HG02870 (cell line): ENCODE data around the gene SUSD6.
A peak's percentile ranks its signal among the peaks of the same experiment; 100 is the strongest.

Experiments
- ATAC-seq: cut with Tn5 transposase; IDR thresholded peaks from one replicate; pipeline ENCODE4 v1.9.1; 2021; ENCODE audit warnings: mild to moderate bottlenecking, moderate library complexity; ENCODE audit not compliant: unreplicated experiment

SUSD6 gene

GRCh38 chr14:69611172-69612013 lies at the start of gene SUSD6:
Gene SUSD6 (plus strand): TSS chr14:69611596. CDS start chr14:69658593, 46,997 bp downstream.
- peak; percentile 43 for ATAC-seq

- ATAC-seq, result no peak
Measured at GRCh38 chr14:69561893-69562292, 49.5 kb upstream of the SUSD6 start.

DNA sequence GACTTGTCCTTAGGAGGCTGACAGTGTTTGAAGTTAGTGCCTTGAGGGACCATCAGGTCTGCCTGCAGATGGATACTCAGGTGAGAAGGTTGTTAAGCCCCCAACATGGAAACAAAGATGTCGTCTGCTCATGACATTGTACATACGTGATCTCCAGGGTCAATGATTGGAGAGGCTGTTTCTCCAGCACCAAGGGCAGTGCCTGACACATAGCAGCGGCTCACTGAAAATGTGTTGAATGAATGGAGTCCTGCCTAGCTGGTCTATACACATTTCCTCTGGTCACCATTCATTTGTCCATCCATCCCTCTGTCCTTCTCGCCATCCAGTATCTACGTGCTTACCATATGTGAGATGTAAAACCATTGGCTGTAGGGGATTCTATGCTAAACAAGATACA lies 43.8 kb upstream of the SUSD6 start:
- ATAC-seq, result no peak

DNA sequence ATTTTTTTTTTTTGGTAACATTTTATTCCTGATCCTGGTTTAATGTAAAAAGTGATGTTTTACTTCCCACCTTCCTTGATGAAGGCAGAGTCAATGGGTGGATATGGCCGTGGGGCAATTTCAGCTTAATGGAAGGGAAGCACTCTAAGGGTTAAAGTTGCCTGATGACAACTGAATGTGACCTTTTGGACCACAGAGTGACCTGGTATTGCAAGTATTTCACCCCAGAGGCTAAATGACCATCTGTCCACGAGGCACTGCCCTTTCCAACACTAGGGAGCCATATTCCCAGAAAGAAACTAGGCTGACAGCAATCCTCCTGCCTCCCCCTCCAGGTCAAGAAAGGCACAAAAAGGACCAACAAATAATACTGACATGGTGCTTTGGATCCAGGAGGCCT lies 41.5 kb upstream of the SUSD6 start:
- no peak for ATAC-seq

- ATAC-seq, result no peak
Measured at GRCh38 chr14:69570836-69571330, 40.5 kb upstream of the SUSD6 start.

- no peak for ATAC-seq
Measured at GRCh38 chr14:69571449-69572029, 39.9 kb upstream of the SUSD6 start.

GRCh38 chr14:69572030-69572840 lies 39.2 kb upstream of the SUSD6 start:
- ATAC-seq, result no peak

- no peak for ATAC-seq
Measured at GRCh38 chr14:69572841-69573135, 38.6 kb upstream of the SUSD6 start.

DNA sequence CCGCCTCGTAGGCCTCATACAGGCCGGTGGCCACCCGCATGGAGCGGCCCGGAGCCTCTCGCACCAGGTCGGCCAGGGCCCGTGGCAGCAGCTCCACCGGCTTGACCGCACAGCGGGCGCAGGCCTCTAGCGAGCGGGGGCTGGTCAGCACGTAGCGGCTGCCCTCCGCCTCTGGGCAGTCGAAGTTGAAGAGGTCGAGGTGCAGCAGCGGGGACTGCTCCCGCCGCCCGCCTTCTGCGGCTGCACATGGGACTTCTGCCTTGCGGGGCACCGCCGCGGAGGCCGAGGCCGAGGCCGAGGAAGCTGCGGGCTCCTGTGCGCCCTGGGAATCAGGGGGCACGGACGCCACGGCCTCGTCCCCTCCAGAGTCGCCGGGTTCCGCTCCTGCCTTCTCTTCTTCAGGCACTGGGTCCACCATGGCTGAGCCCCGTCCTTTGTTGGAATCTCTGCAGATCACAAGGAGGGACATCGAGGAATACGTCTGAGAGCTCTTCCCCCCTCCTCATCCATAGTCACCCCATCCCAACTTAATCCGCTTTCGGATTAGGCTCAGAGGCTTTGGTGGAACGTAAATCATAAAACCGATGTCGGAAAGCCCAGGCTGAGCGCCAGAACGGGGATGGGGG lies 38.1 kb upstream of the SUSD6 start:
- no peak for ATAC-seq

DNA sequence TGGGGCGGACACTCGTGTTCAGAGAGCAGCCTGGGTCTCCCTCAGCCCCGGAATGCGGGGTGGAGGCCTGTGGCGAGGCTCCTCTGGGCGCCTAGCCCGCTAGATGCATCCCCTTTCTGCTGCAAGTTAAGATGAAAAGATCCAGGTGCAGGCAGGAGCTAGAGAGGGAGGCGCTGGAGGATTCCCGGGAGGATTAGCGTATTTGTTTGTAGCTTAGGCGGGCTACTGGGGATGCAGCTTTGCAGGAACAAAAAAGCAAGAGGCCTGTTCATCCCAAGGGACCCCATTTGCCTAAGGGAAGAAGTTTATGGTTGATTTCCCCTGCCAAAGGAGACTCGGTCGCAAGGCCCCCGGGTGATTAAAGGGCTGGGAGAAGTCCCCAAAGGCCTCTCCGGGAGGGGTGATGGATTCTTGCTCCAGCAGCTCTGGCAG lies 37.5 kb upstream of the SUSD6 start:
- ATAC-seq, result no peak

DNA sequence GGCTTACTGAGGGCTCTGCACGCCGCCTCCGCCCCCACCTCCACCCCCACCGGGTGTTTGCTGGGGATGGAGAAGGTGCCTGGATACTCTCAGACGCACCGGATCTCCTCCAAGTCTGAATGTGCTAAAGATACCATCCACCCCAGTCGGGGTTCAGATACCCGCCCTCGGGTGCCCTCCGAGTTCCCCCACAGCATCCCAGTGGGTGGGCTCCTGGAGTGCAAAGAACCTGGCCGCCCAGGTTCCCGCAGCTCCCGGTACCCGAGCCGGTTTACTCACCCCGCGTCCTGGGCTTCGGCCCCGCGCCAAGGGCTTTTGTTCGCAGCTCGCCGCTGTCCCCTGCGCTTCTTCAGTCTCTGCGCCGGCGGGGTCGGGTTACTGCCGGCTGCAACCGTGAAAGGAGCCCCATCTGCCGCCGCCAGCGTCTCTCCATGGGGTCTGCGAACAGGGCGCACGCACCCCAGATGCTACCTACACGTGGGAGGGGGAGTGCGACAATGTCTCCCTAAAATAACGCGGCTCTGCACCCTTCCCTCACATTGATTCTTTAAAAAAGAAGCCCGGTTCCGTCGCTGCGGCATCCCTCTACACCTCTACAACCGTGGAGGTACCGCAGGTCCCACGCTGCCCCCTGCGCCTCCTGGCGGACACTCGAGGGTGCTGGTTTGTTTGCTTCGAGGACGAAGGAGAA lies 37.0 kb upstream of the SUSD6 start, which contains the start of gene CCDC177:
TSS of gene CCDC177 (minus strand) at position 609 of the 691 bp plus-strand sequence. CDS start 1,249 bp downstream, outside the sequence.
- no peak for ATAC-seq

DNA sequence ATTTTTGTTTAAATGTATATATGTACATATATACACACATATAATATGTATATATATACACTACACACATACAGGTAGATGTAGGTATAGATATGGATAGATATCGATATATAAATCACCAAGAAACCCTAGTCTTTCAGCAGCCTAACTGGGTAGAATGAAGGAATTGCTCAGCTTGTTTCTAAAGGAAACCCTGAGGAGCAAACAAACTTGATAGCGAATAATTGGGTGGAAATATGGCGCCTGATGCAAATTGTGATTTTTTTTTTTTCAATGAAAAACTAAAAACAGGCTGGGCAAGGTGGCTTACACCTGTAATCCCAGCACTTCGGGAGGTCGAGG lies 36.5 kb upstream of the SUSD6 start:
- ATAC-seq, result no peak

DNA sequence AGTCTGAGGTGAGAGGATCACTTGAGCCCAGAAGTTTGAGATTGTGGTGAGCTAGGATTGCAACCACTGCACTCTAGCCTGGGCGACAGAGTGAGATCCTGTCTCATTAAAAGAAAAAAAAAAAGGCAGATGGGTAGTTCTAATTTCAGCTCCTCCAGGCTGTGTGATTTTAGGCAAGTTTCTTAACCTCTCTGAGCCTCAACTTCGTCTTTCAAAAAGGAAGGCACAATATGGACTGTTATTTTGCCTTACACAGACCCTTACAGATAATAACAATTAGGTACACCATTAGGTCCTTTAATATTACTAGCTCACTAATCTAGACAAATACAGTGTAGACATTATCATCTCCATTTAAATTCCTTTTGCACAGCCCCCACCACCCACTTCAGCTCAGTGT lies 31.9 kb upstream of the SUSD6 start:
- no peak for ATAC-seq

- no peak for ATAC-seq
Measured at GRCh38 chr14:69580009-69580577, 31.3 kb upstream of the SUSD6 start.

DNA sequence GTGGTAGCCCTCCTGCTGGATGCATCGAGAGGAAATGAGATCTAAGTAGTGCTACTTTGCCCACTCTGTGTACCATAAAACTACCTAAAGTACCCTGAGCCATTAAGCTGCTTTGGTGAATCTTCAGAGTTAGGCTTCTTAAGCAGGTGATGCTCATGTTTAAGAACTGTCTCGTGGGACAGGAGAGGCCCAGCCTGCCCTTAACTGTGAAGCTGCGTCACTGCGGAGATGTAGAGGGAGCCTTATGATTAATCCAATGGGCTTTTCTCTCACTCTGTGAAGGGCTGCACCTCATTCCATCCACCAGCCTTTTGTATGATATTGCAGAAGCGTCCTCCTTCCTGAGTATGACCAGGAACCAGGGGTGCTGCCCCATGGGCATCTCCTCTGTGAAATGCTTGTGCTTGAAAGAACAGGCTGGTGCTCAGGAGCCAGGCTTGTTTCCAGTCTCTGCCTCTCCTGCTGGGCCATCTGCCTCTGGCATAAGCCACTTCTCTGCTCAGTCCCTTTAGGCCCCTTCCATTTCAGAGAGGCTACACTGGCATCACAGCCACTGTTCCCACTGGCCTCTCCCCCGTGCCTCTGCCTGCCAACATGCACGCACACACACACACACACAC lies 30.0 kb upstream of the SUSD6 start:
- ATAC-seq, result no peak

GRCh38 chr14:69582212-69582611 lies 29.2 kb upstream of the SUSD6 start:
- ATAC-seq, result no peak

GRCh38 chr14:69582829-69583228 lies 28.6 kb upstream of the SUSD6 start:
- ATAC-seq, result no peak

DNA sequence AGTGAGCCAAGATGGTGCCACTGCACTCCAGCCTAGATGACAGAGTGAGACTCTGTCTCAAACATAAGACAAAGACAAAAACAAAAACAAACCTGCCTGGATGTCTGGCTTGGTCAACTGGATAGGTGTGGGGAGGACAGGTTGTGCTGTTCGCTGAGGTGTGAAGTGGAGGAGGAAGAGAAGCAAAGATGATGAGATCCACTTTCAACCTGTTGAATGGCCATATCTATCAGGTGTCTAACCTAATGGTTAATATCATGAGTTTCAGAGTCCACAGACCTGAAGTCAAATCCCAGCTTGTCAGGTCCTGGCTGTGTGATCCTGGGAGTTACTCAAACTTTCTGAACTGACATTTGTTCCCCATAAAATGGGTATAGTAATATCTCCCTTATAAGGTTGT lies 27.0 kb upstream of the SUSD6 start:
- no peak for ATAC-seq

- ATAC-seq, result no peak
Measured at GRCh38 chr14:69586404-69586803, 25.0 kb upstream of the SUSD6 start.

DNA sequence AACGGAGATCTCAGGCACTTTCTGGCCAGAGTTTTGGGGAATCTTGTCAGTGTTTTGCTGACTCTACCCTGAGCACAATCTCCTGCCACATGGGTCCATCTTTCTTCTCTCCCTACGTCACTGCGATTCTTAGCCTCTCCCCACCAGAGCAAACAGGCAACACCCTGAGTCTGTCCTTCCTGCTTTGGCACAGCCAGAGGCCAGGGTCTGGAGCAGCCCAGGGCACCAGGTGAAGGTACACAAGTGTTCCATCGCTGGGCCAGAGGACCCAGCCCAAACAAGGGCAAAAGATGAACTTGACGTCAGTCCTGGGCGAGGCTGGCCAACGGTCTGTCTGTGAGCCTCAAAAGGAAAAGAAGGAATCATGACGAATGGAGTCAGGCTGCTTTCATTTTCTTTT lies 24.0 kb upstream of the SUSD6 start:
- no peak for ATAC-seq
